ENCODE results near the gene CLEC6A.
"Not testable (repeated sequence)": the region's sequence is repeated elsewhere in the genome, so short reads cannot be mapped to it uniquely, and the experiment has no call there.

The CLEC6A gene

DNA sequence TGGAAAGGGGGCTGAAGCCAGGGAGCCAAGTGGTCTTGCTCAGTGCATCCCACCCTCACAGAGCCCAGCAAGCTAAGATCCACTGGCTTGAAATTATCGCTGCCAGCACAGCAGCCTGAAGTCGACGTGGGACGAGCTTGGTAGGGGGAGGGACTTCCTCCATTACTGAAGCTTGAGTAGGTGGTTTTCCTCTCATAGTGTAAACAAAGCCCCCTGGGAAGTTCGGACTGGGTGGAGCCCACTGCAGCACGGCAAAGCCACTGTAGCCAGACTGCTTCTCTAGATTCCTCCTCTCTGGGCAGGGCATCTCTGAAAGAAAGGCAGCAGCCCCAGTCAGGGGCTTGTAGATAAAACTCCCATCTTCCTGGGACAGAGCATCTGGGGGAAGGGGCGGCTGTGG, 40.3 kb downstream of the CLEC6A start:
- not testable (repeated sequence) for DNase-seq

DNA sequence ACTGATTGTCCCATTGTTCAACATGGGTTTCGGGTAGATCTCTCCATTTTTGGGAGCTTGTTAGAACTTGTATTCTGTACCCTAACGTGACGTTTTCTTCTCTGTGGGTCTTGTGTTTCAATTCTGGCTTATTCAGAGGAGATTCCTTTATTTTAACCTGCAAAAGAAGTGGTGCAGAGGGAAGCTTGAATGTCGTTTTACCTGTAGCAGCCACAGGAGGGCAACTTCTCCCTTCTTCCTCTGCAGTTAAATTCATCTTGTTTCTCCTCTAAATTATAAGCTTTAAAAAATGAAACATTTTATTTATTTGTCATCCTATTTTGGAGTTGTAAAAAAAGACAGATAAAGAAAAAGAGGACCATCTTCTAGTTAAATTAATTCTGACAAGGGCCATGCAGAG, 43.9 kb downstream of the CLEC6A start:
- no peak for DNase-seq

DNA sequence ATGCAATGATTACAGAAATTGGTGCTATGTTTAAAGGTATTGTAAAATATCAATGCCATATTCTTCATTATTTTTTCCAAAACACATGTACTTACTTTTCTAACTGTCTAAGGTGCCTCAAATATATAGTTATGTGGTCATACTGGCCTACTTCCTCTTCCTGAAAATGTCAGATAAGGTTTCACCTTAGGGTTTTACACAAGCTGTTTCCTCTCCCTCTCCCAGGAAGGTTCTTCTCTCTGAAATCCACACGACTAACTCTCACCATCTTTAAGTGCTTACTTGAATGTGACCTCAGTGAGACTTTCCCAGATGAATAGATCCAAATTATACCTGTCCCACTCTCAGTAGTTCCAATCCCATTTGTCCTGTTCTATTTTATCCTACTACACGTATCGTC, 46.0 kb downstream of the CLEC6A start:
- no peak for DNase-seq

DNA sequence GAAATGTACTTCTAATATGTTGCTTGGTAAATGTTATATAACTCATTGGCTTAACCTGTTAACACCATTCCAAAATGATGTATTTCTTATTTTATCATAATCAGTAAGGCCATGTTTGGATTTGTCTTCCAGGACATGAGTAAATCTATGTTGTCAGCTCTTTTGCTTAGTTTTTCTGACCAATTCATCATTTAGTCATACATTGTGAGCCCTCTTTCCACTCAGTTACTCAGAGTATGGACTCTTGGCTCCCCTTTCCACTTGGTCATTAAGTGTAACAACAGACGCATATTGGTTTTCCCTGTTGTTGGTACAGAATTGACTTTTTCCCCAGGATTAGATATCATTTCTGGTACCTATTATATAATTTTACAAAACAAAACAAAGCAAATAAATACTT, 48.6 kb downstream of the CLEC6A start:
- no peak for DNase-seq

DNA sequence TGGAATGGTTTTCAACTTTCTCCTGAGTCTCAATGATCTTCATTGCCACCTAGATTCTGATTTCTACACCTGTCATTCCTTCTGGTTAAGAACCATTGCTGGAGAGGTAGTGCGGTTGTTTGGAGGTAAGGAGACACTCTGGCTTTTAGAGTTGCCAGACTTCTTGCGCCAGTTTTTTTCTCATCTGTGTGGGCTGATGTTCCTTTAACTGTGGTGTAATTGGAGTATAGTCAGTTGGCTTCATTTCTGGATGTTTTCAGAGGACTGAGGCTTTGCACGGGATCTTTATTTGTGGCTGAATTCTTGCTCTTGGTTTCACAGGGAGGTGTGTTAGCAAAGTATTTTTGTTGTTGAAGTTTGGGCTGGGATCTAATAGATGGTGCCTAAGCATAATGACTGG, 51.8 kb downstream of the CLEC6A start:
- no peak for DNase-seq

DNA sequence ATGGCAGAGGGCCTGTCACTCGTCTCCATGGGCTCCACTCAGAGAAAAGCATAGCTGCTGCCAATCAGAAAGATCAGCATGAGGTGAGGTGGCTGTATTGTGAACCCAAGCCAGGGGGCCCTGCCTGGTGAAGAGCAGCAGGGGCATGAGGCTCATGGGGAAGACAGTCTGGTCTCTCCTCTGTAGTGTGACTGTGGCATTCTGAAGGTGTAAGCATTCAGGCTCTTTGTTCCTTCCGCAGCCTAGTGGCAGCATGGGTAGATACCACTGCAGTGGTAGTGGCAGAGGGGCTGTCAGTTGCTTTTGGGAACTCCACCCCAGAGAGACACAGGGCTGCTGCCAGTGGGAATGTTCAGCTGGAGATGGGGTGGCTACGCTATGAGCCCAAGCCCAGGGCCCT, 52.5 kb downstream of the CLEC6A start:
- DNase-seq, result no peak

DNA sequence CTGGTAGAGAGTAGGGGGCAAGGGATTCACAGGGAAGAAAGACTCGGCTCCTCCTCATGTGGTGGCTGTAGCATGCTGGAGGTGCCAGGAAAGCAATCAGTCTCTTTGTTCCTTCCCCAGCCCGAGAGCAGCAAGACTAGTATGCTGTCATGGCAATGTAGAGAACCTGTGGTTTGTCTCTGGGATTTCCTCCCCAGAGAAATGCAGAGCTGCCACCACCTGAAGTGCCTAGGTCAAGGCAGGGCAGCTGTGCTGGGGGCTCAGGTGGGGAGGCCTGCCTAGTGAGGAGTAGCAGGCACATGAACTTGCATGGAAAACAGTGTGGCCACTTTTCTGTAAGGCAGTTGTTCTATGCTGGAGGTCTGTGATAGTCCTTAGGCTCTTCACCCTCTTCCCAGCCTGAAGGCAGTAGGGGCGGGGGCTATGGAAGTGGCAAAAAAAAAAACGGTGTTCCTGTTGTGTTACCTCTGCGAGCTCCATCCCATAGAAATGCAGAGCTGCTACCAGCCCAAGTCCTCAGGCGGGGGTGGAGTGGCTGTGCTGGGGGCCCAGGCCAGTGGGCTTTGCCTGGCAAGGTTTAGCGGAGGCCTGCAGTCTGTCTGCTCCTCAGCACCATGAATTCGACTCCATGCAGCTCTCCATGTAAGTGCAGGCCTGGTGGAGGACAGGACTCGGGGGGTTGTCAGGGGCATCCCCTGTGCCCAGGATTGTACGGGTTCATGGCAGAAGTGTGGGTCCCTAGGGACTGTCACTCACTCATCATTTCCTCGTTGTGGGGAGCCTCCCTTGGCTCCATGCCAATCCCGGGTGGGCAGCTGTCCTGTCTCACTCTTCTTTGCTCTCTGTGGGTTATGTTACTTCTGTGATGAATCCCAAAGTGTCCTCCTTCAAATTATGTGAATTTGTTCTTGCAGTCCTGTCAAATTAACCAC, 53.4 kb downstream of the CLEC6A start:
- DNase-seq, result no peak

DNA sequence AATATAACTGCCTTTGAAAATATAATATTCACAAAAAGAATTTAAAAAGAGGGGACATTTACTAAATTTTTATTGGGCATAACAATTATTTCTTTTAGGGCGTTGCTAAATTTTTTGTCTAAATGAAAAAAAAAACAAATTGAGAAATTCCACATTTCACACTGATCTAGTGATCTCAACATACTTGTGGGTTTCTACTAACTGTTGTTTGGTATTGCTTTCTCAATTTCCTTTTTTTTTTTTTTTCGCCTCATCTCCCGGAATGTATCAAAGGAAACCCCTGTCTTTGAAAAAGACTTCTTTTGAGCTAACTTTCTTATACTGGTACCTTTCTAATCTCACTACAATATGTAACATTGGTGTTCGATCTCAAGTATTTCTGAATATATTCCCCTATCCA, 57.5 kb downstream of the CLEC6A start, which contains the start of gene CLEC4D:
TSS of gene CLEC4D (plus strand) at position 248 of the 400 bp plus-strand sequence. CDS start 230 bp downstream, outside the sequence.
- no peak for DNase-seq

DNA sequence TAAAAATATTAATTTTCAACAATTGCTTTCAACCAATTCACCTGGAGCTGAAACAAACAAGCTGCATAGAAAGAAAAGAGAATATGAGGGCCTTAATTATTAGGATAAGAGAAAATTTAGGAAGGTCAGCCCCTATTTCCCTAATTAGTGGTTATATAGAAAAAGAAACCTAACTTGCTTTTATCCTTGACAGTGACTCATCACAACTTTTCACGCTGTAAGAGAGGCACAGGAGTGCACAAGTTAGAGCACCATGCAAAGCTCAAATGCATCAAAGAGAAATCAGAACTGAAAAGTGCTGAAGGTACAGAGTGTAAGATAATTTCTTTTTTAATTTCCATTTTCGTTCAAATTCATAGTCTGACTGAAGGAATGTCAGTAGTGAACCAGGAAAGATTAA, 62.2 kb downstream of the CLEC6A start:
- no peak for DNase-seq

DNA sequence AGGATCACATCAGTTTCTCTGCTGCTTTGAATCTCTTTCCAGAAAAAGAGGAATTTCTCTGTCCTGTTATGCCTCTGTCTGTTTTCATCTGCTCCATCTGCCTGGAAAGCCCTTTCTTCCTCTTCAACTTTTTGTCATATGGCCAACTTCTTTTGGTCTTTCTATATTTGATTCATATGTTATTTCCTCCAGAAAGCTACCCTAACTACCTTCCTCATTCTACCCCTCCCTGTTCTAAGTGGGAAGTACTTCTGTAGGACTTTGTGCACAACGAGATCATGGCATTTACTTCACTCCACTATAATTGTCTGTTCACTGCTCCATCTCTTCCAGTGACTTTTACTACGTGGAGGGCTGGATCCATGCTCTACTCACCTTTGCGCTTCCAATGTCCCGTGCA, 63.4 kb downstream of the CLEC6A start:
- no peak for DNase-seq

DNA sequence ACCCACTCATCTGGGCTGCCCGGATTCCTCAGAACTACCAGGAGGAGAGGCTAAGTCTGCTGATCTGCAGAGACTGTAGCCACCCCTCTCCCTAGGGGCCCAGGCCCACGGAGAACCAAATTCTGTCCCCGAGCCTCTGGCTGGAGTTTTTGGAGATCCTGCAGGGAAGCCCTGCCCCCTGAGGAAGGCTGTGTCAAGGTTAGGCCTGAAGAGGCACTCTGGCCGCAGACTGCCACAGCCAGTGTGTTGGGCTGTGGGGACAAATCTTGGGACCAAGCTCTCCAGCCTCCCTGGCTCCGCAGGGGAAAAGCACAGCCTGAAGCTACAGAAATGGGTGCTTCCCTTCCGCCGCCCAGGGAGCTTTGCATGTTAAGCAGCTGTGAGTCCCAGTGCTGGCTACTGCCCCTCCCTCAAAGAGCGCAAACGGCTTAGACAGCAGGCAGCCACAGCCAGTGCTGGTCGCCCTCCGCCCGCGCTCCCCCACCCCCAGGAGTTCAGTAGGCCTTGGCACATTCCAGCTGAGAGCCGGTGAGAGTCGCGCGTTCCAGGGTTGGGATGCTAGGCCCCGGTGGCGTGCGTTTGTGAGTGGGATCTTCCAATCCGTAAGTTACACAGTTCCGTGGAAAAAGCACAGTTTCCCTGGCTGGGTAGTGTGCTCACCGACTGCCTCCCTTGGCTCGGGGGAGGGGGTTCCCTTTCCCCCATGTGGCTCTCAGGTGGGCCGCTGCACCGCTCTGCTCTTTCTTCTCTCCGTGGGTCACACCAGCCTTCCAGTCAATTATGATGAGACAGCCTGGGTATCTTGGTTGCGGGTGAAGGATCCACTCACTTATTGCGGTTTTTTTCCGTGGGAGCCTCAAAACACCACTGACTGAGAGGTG, 71.7 kb downstream of the CLEC6A start:
- peak; percentile 67 for DNase-seq

All from islet precursor cell (in vitro differentiated cells).